GM18508 (cell line): ENCODE data around the gene PARD3B.
"Not testable (repeated sequence)": the region's sequence is repeated elsewhere in the genome, so short reads cannot be mapped to it uniquely, and the experiment has no call there.

ENCODE experiments used
- ATAC-seq: cut with Tn5 transposase; IDR thresholded peaks from one replicate; pipeline ENCODE4 v1.9.1; 2021; ENCODE audit warnings: moderate number of reproducible peaks; ENCODE audit not compliant: insufficient read depth, unreplicated experiment

PARD3B gene

GRCh38 chr2:204541637-204542036 is 3.6 kb upstream of the PARD3B start:
- ATAC-seq, result no peak

DNA sequence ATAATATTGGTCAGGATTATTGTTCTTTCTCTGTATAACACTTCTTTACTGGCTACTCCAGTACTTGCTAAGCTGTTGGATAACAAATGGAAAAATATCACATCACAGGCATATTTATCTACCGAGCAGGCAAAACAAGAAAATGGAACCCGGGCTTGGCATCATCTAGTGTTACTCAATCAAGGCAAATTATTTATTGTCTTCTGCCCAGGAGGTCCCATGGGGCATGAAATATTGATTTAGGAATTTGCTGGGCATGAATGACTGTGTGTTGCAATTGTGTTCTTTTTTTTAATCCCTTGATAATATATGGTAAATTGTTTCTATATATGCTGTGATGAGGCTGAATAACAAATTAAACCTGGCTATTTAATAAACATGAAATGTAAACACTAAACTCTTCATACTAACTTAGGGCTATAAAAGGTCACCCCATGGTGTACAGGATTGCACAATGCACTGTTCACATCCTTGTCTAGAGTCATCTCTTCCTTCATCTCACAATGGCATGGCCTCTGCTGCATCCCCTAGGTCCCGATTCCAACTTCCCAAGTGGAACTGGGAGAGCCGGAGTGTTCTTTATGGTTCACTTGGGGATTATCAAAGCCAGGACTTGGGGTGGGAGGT is 2.2 kb upstream of the PARD3B start:
- ATAC-seq, result no peak

- no peak for ATAC-seq
These were observed 823 bp downstream of the PARD3B start for GRCh38 chr2:204545861-204546735.

DNA sequence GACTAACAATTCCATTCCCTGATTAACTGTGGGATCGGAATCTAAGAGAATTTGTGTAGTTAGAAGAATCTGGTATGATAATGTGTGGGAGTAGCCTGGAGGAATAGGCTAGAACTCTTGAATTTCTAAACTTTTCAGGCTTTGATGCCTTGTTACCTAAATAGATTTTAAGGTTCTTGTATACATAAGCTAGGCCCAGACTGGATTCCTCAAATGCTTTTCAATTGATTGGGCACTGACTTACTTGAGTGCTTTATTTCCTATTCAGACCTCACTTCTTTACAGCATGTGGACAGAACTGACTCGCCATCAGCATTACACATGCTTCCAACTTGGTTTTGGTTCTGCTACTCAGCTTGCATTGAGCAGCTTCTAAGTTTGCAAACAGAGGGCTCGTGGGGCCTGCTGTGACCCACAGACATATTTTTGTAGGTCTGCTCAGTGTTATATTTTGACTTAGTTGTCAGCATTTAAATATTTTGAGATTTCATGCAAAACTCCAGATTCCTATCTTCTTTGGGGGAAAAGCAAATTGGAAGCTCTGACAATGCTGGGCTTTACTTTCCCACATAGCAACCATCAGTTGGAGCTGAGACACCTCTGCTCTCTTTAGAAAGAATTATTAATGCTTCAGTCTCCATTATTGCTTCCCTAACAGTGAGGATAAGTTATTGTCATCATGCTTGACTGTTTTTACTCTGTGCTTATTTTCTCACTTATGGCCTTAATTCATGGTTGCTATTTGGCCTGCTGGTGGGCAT is 5.7 kb downstream of the PARD3B start:
- ATAC-seq, result no peak

DNA sequence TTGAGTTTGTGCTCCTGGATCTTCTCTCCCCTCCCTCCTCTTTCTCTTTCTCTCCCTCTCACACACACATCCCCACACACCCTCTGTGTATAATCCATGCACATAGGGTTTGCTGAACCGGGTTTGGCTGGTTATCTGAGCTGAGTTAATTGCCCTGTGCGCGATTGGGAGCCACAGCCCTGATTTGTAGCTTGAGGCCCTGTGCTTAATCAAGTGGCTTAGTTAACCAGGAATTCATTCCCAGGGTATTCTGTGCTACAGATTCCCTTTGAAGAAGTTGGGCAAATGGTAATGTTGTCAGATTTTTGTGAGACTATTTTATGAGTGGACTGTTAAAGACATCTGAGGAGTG is 6.2 kb downstream of the PARD3B start:
- ATAC-seq, result no peak

DNA sequence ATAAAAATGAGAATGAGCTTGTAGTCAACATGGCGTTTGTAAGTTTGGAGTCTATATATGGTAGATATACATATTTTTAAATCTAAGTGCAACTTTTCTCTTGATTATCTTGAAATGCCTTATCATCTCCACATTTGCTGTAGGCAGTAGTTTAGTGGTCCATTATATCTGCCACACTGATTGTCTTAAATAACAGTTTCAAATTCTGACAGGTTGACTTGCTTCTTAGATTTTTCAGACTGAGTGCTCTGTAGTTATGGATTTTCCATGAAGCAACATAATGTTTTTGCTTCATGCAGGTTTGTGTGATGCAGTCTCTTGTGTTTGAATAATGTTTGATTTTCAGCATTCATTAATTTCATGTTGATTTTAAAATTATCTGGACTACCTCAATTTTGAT is 12.3 kb downstream of the PARD3B start:
- ATAC-seq, result no peak

DNA sequence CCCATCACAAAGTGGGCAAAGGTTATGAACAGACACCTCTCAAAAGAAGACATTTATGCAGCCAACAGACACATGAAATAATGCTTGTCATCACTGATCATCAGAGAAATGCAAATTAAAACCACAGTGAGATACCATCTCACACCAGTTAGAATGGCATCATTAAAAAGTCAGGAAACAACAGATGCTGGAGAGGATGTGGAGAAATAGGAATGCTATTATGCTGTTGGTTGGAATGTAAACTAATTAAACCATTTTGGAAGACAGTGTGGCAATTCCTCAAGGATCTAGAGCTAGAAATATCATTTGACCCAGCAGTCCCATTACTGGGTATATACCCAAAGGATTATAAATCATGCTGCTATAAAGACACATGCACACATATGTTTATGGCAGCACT is 14.1 kb downstream of the PARD3B start:
- not testable (repeated sequence) for ATAC-seq

DNA sequence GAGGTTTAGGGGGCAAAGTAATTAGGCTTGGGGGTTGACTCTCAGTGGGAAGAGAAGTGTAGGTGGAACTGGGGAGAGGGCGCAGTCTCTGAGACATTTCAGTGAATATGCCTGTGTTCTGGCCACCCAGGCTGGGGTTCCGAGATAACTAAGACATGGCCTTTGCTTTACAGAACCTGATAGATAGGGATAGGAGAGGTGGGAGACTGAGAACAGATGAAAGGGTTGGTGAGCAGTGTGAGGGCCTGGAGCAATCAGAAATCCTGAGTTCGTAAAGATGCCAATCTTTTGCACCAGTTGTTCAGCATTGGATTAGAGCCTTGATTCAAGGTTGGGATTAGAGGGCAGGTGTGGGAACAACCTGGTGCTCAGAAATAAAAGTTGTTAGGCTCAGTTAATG is 15.6 kb downstream of the PARD3B start:
- ATAC-seq, result no peak

- ATAC-seq, result no peak
These were observed 16.5 kb downstream of the PARD3B start for GRCh38 chr2:204561771-204562170.

- ATAC-seq, result no peak
These were observed 21.2 kb downstream of the PARD3B start for GRCh38 chr2:204566439-204566838.

- ATAC-seq, result no peak
These were observed 25.1 kb downstream of the PARD3B start for GRCh38 chr2:204570421-204570820.

GRCh38 chr2:204571041-204571440 is 25.8 kb downstream of the PARD3B start:
- no peak for ATAC-seq

GRCh38 chr2:204571911-204572310 is 26.6 kb downstream of the PARD3B start:
- no peak for ATAC-seq

DNA sequence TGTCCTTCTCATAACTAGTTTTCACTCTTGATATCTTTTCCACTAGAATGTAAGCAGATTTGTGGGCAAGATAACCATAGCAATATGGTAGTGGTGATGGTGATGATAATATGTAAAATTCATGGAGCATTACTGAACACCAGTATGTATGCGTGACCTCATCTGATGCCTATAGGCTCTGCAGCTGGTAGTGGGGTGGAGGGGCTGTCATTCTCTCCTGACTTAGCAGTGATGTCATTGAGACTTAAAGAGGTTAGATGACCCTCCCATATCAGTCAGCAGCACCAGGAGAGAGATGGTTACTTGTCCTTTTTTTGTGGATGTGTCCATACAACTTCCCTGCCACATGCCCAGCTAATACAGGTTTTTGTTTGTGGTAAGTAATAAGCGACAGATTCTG is 27.9 kb downstream of the PARD3B start:
- no peak for ATAC-seq

DNA sequence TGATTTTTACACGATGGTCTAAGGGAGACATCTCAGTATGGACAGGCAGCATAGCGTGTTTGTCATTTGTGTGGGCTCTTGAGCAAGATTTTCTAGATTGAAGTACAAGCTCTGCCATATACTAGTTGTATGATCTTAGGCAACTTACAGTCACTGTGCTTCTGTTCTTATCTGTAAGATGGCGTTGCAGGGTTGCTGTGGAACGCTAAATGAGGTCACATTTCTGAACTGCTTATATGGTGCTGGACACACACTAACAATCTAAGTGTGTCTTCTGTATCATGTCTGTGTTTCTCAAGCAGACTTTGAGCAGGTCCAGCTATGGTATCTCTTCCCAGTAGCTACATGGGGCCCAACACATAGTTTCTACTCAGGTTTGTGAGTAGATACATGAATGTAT is 29.2 kb downstream of the PARD3B start:
- no peak for ATAC-seq

- no peak for ATAC-seq
These were observed 30.2 kb downstream of the PARD3B start for GRCh38 chr2:204575463-204575862.

DNA sequence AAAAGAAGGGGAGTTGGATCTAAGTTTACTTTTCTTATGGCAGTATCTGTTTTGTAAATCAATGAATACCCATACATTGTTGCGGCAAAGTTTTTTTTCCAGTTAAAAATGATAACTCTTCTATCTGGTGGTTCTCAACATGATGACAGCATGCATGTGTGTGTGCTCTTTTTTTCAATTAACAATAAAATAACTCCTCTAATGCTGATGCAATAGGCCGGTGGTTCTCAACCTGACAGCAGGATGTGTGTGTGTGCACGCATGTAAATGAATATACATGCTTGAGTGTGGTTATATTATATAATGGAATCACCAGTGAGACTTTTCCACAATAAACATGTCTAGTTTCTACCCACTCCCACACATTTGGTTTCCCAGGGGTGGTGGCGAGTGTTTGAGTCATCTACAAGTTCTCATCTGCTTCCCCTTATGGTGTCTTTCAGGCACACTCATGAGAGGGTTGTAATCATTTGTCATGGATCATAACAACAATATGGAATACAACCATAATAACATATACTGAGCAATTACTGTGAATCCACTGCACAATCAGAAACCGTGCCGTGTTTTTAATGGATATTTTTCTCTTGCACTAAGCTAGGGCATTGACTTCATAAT is 31.2 kb downstream of the PARD3B start:
- ATAC-seq, result no peak

DNA sequence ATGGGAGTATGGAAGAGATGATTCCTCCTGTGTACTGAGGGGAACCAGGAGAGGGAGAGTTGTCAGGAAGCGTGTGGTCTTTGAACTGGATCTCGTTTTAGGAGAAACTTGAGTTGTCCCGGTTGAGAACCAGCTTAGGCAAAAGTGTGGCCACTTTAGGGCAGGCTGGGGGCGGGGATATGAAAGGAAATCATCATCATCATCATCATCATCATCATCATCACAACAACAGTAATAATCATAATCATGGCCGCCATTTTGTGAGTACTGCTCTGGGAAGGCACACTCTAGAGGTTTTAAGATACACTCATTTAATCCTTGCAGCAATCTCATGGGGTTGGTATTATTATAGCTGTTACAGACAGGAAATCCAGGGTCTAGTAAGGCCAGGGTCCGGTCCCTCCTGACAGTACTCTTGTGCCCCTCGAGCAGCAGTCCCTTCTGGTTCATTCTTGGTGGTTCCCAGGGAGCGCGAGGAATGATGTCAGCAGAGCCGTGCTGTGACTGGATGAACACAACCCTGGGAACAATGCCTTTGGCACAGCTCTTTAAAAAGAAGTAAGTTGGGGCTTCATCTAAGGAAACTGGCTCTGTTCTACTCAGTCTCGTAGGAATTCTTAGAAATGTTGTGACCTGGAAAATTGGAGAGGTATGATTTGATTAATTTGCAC is 33.8 kb downstream of the PARD3B start:
- no peak for ATAC-seq

DNA sequence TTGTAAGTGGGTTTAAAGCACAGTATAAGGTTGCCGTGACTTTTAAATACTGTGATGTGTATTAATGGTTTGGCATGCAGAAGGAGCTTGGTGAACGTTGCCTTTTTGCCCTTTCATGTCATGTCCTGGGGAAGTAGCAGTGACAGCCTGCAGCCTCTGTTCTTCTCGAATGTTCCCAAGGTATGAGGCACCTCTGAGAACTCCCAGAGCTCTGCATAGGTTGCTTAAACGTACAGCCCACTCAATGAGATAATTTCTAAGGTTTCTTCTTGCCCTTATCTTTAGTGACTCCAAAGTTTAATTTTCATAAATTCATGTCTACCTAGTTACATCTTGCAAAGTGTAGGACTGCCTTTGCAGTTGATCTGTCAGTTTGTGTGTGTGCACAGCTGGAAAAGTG is 36.7 kb downstream of the PARD3B start:
- no peak for ATAC-seq

GRCh38 chr2:204583773-204584172 is 38.5 kb downstream of the PARD3B start:
- ATAC-seq, result no peak
